Vein endothelial cell (primary cell): ENCODE measurements around the gene BEAN1. TPM values are rescaled to one million over a fixed set of nuclear protein-coding genes. Genes with fewer than 3 reads are reported as not detected.

ENCODE experiments used
- total RNA-seq: library from RNA; depleted of rRNA; stranded (reverse); fragments of >200 nt; gene quantifications from 2 replicates; pipeline ENCODE4 v1.2.3, GENCODE V29; 2012

BEAN1 gene
- not detected in 2 replicates for total RNA-seq

DNA sequence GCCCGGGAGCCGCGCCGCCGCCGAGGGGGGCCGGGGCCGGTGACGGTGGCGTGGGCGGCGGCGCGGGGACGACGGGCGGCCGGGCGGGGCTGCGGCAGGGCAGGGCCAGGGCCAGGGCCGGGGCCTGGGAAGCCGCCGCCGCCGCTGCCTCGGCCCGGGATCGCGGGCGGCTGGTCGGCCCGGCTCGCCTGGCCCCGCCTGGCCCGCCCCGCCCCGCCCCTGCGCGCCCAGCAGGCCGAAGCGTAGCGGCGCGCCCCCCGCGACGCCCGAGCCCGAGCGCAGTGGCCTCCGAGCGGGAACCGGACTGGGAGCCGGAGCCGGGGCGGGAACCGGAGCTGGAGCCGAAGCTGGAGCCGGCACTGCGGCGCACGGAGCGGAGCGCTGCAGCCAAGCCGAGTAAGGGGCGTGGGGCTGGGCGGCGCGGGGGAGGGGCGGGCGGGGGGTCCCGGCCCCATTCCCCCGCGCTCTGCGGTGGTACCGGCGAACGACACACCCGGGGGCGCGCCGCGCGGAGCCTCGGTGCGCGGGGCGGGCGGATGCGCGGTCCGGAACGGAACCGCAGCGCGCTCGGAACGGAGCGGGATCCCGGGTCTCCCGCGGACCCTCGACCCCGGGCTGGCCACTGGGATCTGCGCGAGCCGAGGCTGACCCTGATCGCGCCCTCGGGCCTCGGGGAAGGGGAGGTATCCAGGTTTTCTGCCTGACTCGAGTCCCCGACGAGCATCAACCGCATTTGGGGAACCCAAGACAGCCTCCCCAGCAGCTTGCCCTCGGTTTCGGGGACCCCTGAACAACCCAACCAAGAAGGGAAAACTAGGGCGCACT is at the start of gene BEAN1:
TSS of gene BEAN1 (plus strand) at position 260 of the 825 bp plus-strand sequence. CDS start 10,382 bp downstream, outside the sequence.

Other genes with a start within 250 kb of the BEAN1 start
- 1,229 and 1,316 TPM in 2 replicates for gene CDH5, start 60.6 kb upstream of the BEAN1 start, total RNA-seq
- 34.6 and 39.5 TPM in 2 replicates for gene TK2, start 122.8 kb downstream of the BEAN1 start, total RNA-seq
- 60.1 and 61.9 TPM in 2 replicates for gene CKLF, start 125.3 kb downstream of the BEAN1 start, total RNA-seq
- 2.3 and 3.1 TPM in 2 replicates for gene CMTM1, start 139.1 kb downstream of the BEAN1 start, total RNA-seq
- gene CMTM2, start 152.2 kb downstream of the BEAN1 start, total RNA-seq: not detected in 2 replicates
- 63.1 and 64.3 TPM in 2 replicates for gene CMTM3, start 177.4 kb downstream of the BEAN1 start, total RNA-seq